GM12878 (cell line): Measurements from ENCODE around the gene CACNA1E. TPM values are rescaled to one million over a fixed set of nuclear protein-coding genes. Genes with fewer than 3 reads are reported as not detected.

ENCODE experiments used
- ATAC-seq: fragments of 200-7000 bp; cut with Tn5 transposase; 3 replicates; pipeline ENCODE4 v1.9.1; 2020; ENCODE audit warnings: mild to moderate bottlenecking, moderate library complexity
- BruUV-seq: library from RNA; stranded (reverse); fragments of 400-500 nt; replicated peaks from 2 replicates; lab custom pipeline; 2021; lab: Mats Ljungman, UMichigan
- CTCF ChIA-PET: fragments of 300-600 bp; sonication (Branson Sonifier 250); formaldehyde crosslinking; extraction: SDS; loops from one replicate; lab custom pipeline; 2021; ENCODE audit warnings: inconsistent platforms; lab: Yijun Ruan, JAX
- POLR2A ChIA-PET: fragments of 350-600 bp; formaldehyde crosslinking; extraction: SDS; loops from one replicate; lab custom pipeline; 2021; ENCODE audit warnings: inconsistent platforms; lab: Charles Lee
- RAD21 ChIA-PET: fragments of 300-600 bp; sonication (Branson Sonifier 250); formaldehyde crosslinking; loops from one replicate; lab custom pipeline; 2023; ENCODE audit warnings: antibody characterized with exemption; ENCODE audit not compliant: unreplicated experiment; lab: Charles Lee
- SMC1A ChIA-PET: fragments of 300-600 bp; sonication (Branson Sonifier 250); formaldehyde crosslinking; loops from one replicate; lab custom pipeline; 2023; ENCODE audit not compliant: unreplicated experiment, uncharacterized antibody; lab: Charles Lee
- DNase-seq: peaks from one replicate; pipeline ENCODE4 v3.0.0-alpha.2; 2011; ENCODE audit warnings: low read depth, low spot score
- FAIRE-seq: peaks from 3 replicates; lab custom pipeline; 2011; peaks lifted over from hg19 to GRCh38; lab: Jason Lieb, UNC
- H2AFZ ChIP-seq: 2 replicates; pipeline ENCODE4 v1.6.0; 2011; ENCODE audit warnings: low read depth, low read length, control low read depth; ENCODE audit not compliant: control insufficient read depth
- H3K27ac ChIP-seq: 2 replicates; pipeline ENCODE4 v1.5.1; 2011; ENCODE audit warnings: control low read depth; ENCODE audit not compliant: control insufficient read depth, insufficient read depth
- H3K27me3 ChIP-seq, 2 experiments: replicated peaks in 1 of 2; 2 replicates each; pipeline versions ENCODE4 v1.6.0 to v1.6.1; 2011; ENCODE audit warnings: low read length in 1 of 2; ENCODE audit not compliant: control insufficient read depth in 2 of 2, insufficient read depth in 2 of 2
- H3K36me3 ChIP-seq, 2 experiments: 2 replicates each; pipeline ENCODE4 v1.5.1; 2011; ENCODE audit warnings: low read length in 1 of 2; ENCODE audit not compliant: control insufficient read depth in 2 of 2, insufficient read depth in 2 of 2
- H3K4me1 ChIP-seq: 2 replicates; pipeline ENCODE4 v1.6.1; 2011; ENCODE audit warnings: mild to moderate bottlenecking, low read length, moderate library complexity, mixed read lengths; ENCODE audit not compliant: control insufficient read depth, insufficient read depth
- H3K4me2 ChIP-seq: 2 replicates; pipeline ENCODE4 v1.6.0; 2011; ENCODE audit warnings: control low read depth; ENCODE audit not compliant: control insufficient read depth, insufficient read depth
- H3K4me3 ChIP-seq: fragments of 200-600 bp; sonication (generic); 2 replicates; pipeline ENCODE4 v1.5.1; 2016
- H3K79me2 ChIP-seq: 2 replicates; pipeline ENCODE4 v1.6.0; 2011; ENCODE audit warnings: low read length; ENCODE audit not compliant: control insufficient read depth, insufficient read depth
- H3K9ac ChIP-seq: 2 replicates; pipeline ENCODE4 v1.8.0; 2011; ENCODE audit warnings: low read length, control low read depth, mixed read lengths; ENCODE audit not compliant: control insufficient read depth, insufficient read depth
- H3K9me3 ChIP-seq: replicated peaks from 3 replicates; pipeline ENCODE4 v1.5.1; 2011; ENCODE audit warnings: mild to moderate bottlenecking, low read length; ENCODE audit not compliant: control insufficient read depth, insufficient read depth
- H4K20me1 ChIP-seq: 2 replicates; pipeline ENCODE4 v1.6.0; 2011; ENCODE audit not compliant: control insufficient read depth, insufficient read depth
- BHLHE40 ChIP-seq, 2 experiments: fragments of 450-650 bp in 1 of 2; IDR thresholded peaks; 2 replicates each; pipeline ENCODE4 v1.6.1; 2011 to 2017; ENCODE audit warnings: low read depth in 2 of 2, borderline replicate concordance in 1 of 2, improper control_type of control experiment in 1 of 2, low read length in 1 of 2, mild to moderate bottlenecking in 1 of 2
- CREM ChIP-seq: IDR thresholded peaks from 2 replicates; pipeline ENCODE4 v1.6.1; 2014; ENCODE audit warnings: antibody characterized with exemption, low read depth
- EED ChIP-seq: sonication (generic); IDR thresholded peaks from 2 replicates; pipeline ENCODE4 v1.6.1; 2016; ENCODE audit warnings: antibody characterized with exemption, low read depth
- FOXK2 ChIP-seq: fragments of 450-650 bp; IDR thresholded peaks from 2 replicates; pipeline ENCODE4 v1.6.1; 2017; ENCODE audit warnings: mild to moderate bottlenecking, moderate library complexity
- HDAC2 ChIP-seq: fragments of 200-600 bp; sonication (generic); IDR thresholded peaks from 2 replicates; pipeline ENCODE4 v1.6.1; 2017
- HSF1 ChIP-seq: fragments of 150-350 bp; IDR thresholded peaks from 2 replicates; pipeline ENCODE4 v1.6.1; 2014; ENCODE audit warnings: mild to moderate bottlenecking, low read depth, low read length
- JUNB ChIP-seq: IDR thresholded peaks from 2 replicates; pipeline ENCODE4 v1.6.1; 2016; ENCODE audit warnings: antibody characterized with exemption, mild to moderate bottlenecking
- NBN ChIP-seq: fragments of 450-650 bp; IDR thresholded peaks from 2 replicates; pipeline ENCODE4 v1.6.1; 2016
- NRF1 ChIP-seq: conservative IDR thresholded peaks from 2 replicates; pipeline ENCODE4 v1.6.1; 2011; ENCODE audit warnings: mild to moderate bottlenecking, low read depth, low read length, improper control_type of control experiment
- SMARCA5 ChIP-seq: fragments of 450-650 bp; IDR thresholded peaks from 2 replicates; pipeline ENCODE4 v1.6.1; 2017; ENCODE audit warnings: mild to moderate bottlenecking
- SREBF2 ChIP-seq: IDR thresholded peaks from 2 replicates; pipeline ENCODE4 v1.6.1; 2012; ENCODE audit warnings: mild to moderate bottlenecking, low read length
- TARDBP ChIP-seq: IDR thresholded peaks from 2 replicates; pipeline ENCODE4 v1.6.1; 2016; ENCODE audit warnings: borderline replicate concordance
- USF2 ChIP-seq: IDR thresholded peaks from 2 replicates; pipeline ENCODE4 v1.6.1; 2011; ENCODE audit warnings: low read depth, low read length, improper control_type of control experiment, borderline replicate concordance
- YBX1 ChIP-seq: fragments of 450-650 bp; IDR thresholded peaks from 2 replicates; pipeline ENCODE4 v1.6.1; 2016; ENCODE audit warnings: antibody characterized with exemption
- ZNF24 ChIP-seq: fragments of 450-650 bp; IDR thresholded peaks from 2 replicates; pipeline ENCODE4 v1.6.1; 2017; ENCODE audit warnings: antibody characterized with exemption, mild to moderate bottlenecking
- ZNF687 ChIP-seq: fragments of 450-650 bp; IDR thresholded peaks from 2 replicates; pipeline ENCODE4 v1.6.1; 2017; ENCODE audit warnings: mild to moderate bottlenecking, moderate library complexity
- ZSCAN29 ChIP-seq: fragments of 450-650 bp; IDR thresholded peaks from 2 replicates; pipeline ENCODE4 v1.6.1; 2017; ENCODE audit warnings: mild to moderate bottlenecking, moderate library complexity
- WGBS: methylation state at CpG from one replicate; pipeline ENCODE4 v1.1.6; 2016; ENCODE audit warnings: low lambda C conversion rate; ENCODE audit not compliant: insufficient replicate concordance, insufficient coverage; ENCODE audit errors: missing lambda C conversion rate; 5-methylcytosine and 5-hydroxymethylcytosine counted together
- in situ Hi-C: fragments of 300-500 bp; cut with MboI; formaldehyde crosslinking; loops from 9 replicates; pipeline ENCODE4 v1.14.3; 2018; ENCODE audit warnings: mixed read lengths
- intact Hi-C: fragments of 100-400 bp; cut with micrococcal nuclease; formaldehyde crosslinking; loops from one replicate; pipeline ENCODE4 v1.14.2; 2022; ENCODE audit not compliant: unreplicated experiment
- polyA plus RNA-seq, 11 experiments: library from polyadenylated mRNA; depleted of rRNA in 4 of 11; unstranded in 6 of 11; stranded (reverse) in 5 of 11; fragments of >200 nt; fragmentation: Nextera tagmentation in 4 of 11; fragmentation: Illumina TruSeq in 1 of 11; extraction: Ambion mirVana in 4 of 11; extraction: Trizol in 1 of 11; gene quantifications; 1 replicate in 1 of 11; 2 replicates in 10 of 11; pipeline versions ENCODE4 v1.2.1 to v1.2.3, GENCODE V29; 2011 to 2016; ENCODE audit warnings: inconsistent platforms in 2 of 11, missing spikeins in 2 of 11, low read depth in 1 of 11
- total RNA-seq, 4 experiments: library from RNA; depleted of rRNA in 3 of 4; stranded (reverse); fragments of >200 nt in 3 of 4; fragmentation: Illumina TruSeq in 1 of 4; extraction: Trizol in 1 of 4; gene quantifications; 2 replicates each; pipeline versions ENCODE4 v1.2.1 to v1.2.3, GENCODE V29; 2013 to 2021

Gene CACNA1E
- total and polyA plus RNA-seq, 10 of the 15 experiments (the other 5 are each of a cell fraction or from before 2014, with no cell fraction given), result 0.57 to 22.0 (median 8.5) TPM

GRCh38 chr1:181458419-181458818, 24.9 kb upstream of the CACNA1E start (continued):
- no peak for TF ChIP-seq USF2
- TF ChIP-seq NRF1, result no peak
- no peak; the same call in 1 of the 2 replicates for TF ChIP-seq JUNB
- no peak for TF ChIP-seq TARDBP
- no peak for TF ChIP-seq BHLHE40 (IDR thresholded peaks at IDR 0.05; ENCODE audit: borderline replicate concordance in 1 of 2, low read depth in 2 of 2, low read length in 1 of 2)
- TF ChIP-seq CREM, result no peak
- TF ChIP-seq HSF1, result no peak
- TF ChIP-seq EED, result no peak
- TF ChIP-seq, all 136 proteins: peak for 0

GRCh38 chr1:181459067-181459466, 24.2 kb upstream of the CACNA1E start:
- intact Hi-C loops, result no loop called here
- no TSS peak for BruUV-seq
- Histone ChIP-seq H4K20me1 (no peaks in the 10 kb centered on the region), H3K36me3 (no peaks in the 10 kb centered on the region), H3K27ac (no peak overlapping the region), H3K4me2 (no peak overlapping the region), H3K9ac (no peak overlapping the region), H3K4me1 (no peaks in the 10 kb centered on the region), H3K9me3 (peaks cover 2% of the 10 kb centered on the region; the same call in 2 of the 3 replicates), H3K79me2 (no peaks in the 10 kb centered on the region), H2AFZ (no peak overlapping the region), H3K27me3 (no peaks in the 10 kb centered on the region), H3K4me3 (no peak overlapping the region)
- ChIA-PET SMC1A (interaction anchor here (1.0 to 4.0 kb wide), 8 partner anchors 8 to 33 kb away, joined by 3 to 32 read pairs (median 6); no protein-coding TSS in a partner anchor), RAD21 (interaction anchor here (1.0 to 1.9 kb wide), 6 partner anchors 8 to 29 kb away, joined by 3 to 8 read pairs (median 4); no protein-coding TSS in a partner anchor), POLR2A (interaction anchor here (0.6 to 1.8 kb wide), 5 partner anchors 8 to 29 kb away, joined by 3 to 7 read pairs (median 4); no protein-coding TSS in a partner anchor), CTCF (interaction anchor here (0.7 to 2.0 kb wide), 5 partner anchors 11 to 478 kb away, joined by 3 to 5 read pairs (median 3); no protein-coding TSS in a partner anchor)
- in situ Hi-C loops, result no loop called here
- WGBS, result 64% methylated on average over 2 of the region's 2 CpGs
- no peak for FAIRE-seq
- ATAC-seq, result peak; percentile 18; the same call in 1 of the 3 replicates
- TF ChIP-seq YBX1 (no peak), HDAC2 (no peak), ZNF24 (no peak), SREBF2 (no peak), NBN (no peak), ZNF687 (no peak), USF2 (no peak), ZSCAN29 (no peak), FOXK2 (no peak), SMARCA5 (no peak)
- no peak for DNase-seq
